Activated gamma-delta T cell treated with Interleukin-2 at 50 U/mL for 16 hours (primary cell): Measurements from ENCODE around the gene JAG1.

Experiments used
- DNase-seq: peaks from one replicate; pipeline ENCODE4 v3.0.0-alpha.2; 2020

Gene JAG1

GRCh38 chr20:10696650-10697049, 22.9 kb upstream of the JAG1 start:
- no peak for DNase-seq

DNA sequence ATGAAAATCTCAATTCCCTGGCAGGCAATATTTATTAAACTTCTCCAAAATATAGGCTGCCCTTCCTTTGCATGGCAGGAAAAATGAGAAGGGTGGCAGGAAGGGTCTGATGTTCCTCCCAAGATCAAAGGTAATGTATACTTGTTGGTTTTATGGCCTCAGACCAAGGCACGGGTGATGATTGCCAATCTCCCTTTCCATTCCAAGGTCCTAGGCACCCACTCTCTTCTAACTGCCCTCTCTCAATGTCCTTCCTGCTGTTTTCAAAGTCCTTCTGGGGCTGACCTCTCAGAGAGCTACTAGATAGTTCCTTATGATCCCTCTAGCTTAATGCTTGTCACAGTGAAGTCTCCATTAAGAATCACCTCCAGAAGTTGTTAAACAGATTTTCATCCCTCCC, 15.6 kb upstream of the JAG1 start:
- DNase-seq: no peak

GRCh38 chr20:10687895-10688294, 14.1 kb upstream of the JAG1 start:
- no peak for DNase-seq

DNA sequence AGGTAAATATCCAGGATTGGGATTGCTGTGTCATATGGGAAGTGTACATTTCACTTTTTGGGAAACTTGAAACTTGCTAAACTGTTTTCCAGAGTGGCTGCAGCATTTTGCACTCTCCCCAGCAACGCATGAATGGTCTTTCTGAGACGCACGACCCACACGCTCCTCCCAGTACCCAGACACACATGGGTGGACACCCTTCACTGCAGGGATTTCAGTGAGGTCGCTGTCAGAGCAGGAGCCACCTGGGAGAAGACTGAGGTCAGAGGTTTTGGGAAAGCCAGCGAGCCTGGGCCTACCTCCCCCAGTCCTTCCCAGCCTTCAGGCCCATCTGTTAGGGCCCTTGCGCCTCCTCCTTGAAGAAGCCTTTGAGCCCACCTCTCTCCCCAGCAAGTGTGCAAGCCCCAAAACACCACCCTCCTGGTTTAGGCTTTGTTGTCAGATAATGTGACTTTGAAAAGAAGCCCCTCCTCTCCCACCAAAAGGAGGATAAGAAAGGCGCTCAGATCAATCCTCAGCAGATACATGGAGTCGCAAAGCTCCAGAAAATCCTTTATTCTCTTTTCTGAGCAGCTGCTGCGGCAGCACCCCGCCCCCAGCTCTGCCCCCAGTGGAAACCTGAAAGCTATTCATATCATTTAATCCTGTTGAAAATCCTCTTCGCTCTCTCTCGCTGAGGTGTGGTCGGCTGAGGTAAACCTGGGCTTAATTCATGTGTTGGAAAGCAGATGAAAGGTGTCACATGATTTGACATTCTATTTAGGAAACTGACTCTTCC, 12.7 kb upstream of the JAG1 start:
- DNase-seq: no peak

DNA sequence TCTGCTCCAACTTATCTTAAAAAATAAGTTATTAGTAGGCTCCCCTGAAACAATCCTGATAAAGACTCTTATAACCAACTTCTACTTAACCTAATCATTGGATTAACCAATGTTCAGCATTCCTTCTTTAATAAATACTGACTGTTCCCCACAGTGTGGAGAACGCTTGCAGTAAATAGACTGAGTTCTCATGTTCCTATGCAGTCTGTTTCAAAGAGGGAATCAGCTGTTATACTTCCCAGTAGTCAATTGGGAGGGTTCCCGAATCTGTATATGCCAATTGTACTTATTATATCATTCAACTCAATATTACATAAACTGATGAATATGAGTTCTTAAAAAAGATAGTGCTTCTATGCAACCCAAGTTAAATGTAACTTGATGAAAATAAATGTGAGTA, 9.7 kb upstream of the JAG1 start:
- no peak for DNase-seq

DNA sequence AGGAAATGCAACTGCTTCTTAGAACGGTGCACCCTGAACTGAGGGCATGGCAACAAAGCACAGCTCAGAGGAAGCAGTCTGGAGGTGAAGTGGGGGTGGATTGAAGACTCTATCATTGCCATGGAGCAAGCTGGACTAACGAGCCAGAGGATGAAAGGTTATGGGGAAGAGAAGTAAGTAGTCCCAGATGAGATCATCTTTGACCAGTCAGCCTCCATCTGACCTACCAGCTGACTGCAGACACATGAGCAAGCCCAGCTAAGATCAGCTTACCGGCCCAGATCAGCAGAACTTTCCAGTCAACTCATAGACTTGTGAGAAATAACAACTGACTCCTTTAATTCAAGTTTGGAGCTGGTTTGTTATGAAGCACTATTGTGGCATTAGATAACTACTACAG, 9.1 kb upstream of the JAG1 start:
- DNase-seq: no peak

- no peak for DNase-seq
Observed at GRCh38 chr20:10681494-10681893, 7.7 kb upstream of the JAG1 start.

- no peak for DNase-seq
Observed at GRCh38 chr20:10680571-10680970, 6.8 kb upstream of the JAG1 start.

- DNase-seq: no peak
Observed at GRCh38 chr20:10679269-10679668, 5.5 kb upstream of the JAG1 start.

- DNase-seq: no peak
Observed at GRCh38 chr20:10676518-10676917, 2.7 kb upstream of the JAG1 start.

DNA sequence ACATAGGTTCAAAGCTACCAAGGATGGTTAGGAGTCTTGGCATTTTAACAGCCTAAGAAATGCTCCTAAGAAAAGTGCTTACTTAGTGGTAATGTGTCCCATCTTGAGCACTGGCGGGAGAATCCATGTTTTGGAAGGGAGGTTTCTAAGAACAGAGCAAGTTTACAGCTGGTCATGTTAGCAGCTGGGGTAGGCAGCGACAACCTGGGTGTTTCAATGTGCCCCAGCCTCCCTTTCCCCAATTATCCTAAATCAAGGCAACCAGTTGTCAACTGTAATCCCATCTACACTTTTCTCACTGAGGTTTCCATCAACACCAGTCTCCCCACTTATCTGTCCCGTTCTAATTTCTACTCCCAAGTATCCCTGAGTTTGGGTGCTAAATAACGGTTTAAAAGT, 1.6 kb upstream of the JAG1 start:
- no peak for DNase-seq

GRCh38 chr20:10674684-10675449, 1.1 kb upstream of the JAG1 start:
- no peak for DNase-seq

DNA sequence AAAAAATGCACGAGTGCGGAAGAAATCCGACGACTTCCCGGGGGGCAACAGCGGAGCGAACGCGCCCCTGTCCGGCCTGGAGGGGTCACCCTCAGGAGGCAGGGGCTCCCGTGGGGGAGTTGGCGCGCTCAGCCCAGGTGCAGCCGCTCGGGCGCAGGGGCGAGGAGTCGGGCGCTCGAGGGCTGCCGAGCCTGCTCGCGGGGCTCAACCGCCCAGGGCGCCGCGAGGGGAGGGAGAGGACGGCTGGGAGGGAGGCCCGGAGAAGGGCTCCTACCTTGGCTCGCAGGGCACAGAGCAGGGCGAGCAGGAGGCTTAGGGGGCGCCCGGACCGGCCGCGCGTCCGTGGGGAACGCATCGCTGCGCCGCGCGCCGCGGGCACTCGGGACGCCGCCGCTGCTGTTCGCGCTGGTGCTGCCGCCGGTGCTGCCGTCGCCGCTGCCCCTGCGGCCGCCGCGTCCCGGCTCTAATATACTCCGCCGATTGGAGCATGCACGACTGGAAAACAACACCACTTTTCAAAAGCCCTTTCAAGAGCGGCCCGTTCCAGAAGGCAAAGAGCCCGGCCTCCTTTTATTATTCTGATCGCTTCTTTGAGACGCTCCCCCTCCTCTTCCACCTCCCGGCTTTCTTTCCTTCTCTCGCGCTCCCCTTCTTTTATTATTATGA, 490 bp downstream of the JAG1 start:
- no peak for DNase-seq

DNA sequence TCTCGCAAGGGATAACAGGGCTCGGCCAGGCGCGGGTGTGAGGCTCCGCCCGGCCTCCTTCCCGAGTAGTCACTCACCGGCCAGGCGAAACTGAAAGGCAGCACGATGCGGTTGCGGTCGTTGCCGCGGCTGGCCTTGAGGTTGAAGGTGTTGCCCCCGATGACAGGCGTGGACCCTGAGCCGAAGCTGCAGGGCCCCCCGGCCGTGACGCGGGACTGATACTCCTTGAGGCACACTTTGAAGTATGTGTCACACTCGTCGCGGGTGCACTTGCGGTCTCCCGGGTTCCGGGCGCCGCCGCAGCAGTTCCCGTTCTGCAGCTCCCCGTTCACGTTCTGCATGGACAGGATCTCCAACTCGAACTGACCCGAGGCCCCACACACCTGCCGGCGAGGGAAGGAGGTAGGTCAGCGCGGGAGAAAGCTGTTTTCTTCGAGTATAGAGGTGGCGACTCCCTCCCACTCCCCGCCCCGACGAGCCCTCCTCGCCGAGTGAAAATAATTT, 1.1 kb downstream of the JAG1 start:
- DNase-seq: no peak

DNA sequence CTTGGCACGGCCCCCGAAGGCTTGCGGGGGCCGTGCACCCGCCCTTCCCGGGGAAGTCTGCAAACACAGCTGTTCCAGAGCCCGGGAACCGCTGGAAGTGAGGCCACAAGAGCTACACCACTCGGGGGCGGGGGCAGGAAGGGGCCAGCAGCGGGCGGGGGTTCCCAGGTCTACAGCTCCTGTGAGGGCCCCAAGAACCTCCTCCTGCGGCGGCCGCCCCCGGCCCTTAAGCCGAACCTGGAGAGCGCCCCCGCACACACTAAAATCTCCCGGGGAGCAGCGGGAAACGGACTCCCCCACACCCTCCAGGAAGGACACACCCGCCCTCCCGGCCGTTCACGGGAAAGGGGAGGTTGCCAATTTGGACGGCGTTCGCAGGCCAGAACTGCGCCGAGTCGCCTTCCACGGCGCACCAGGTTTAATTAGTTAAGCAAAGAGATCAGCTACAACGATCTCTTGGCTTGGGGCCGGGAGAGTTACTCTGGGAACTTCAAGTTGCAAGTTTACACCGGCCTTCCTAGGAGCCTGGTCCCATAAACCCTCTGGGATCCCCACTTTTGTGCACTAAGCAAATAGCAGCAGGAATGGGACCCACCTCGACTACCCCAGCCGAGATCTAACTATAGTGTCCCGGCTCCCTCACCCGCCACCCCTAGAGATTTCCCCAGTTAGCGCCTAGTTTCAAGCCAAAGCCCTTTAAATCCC, 1.7 kb downstream of the JAG1 start:
- no peak for DNase-seq

- no peak for DNase-seq
Observed at GRCh38 chr20:10671221-10671918, 2.4 kb downstream of the JAG1 start.

GRCh38 chr20:10670501-10671220, 3.1 kb downstream of the JAG1 start:
- no peak for DNase-seq

- no peak for DNase-seq
Observed at GRCh38 chr20:10669843-10670446, 3.9 kb downstream of the JAG1 start.

DNA sequence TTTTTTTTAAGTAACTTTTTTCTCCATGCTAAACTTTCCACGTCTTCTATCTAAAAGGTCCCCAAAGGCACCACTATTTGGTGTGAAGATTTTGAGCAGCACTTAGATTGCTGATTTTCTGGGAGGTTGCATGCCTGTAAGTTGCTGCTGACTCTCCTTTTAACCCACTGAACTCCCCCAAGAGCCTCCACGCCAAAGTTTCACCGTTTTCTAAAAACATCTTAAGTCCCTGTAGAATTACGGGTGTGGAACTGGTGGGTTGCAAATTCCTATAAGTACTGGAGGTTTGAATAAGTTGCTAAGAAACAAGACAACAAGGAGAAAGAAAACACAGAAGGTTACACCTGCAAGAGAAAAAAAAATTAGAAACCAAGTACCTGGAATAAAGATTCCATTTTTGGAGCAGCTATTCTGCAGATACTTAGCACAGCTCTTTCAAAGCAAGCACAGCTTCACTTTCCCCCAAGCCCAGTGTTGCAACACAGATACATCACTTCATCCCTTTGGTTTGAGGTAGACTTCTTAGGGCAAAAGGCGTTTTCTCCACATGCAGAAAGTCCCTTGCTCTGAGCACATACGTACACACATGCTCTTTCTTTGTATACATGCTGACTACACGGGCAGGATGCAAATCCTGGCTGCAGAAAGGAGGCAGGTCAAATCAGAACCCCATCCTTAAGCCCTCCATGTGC, 5.0 kb downstream of the JAG1 start:
- no peak for DNase-seq

GRCh38 chr20:10667560-10668167, 6.1 kb downstream of the JAG1 start:
- no peak for DNase-seq
